T-cell (primary cell): ENCODE data around the gene SLC27A4. TPM values are rescaled to one million over a fixed set of nuclear protein-coding genes. Genes with fewer than 3 reads are reported as not detected.

Experiments used
- ATAC-seq, 4 experiments: fragments of 200-7000 bp in 3 of 4; fragments of 150-1000 bp in 1 of 4; cut with Tn5 transposase; replicated peaks in 1 of 4; 1 replicate in 3 of 4; 2 replicates in 1 of 4; pipeline ENCODE4 v1.10.0; 2021; ENCODE audit warnings: moderate library complexity in 3 of 4, mild to moderate bottlenecking in 2 of 4, moderate number of reproducible peaks in 1 of 4
- CTCF ChIA-PET, 2 donors: fragments of 300-600 bp; sonication (Branson Sonifier 250); formaldehyde crosslinking; loops; one replicate each; lab custom pipeline; 2022; ENCODE audit warnings: antibody characterized with exemption in 2 of 2; lab: Charles Lee
- POLR2A ChIA-PET, 2 donors: fragments of 300-600 bp; sonication (Branson Sonifier 250); formaldehyde crosslinking; loops; one replicate each; lab custom pipeline; 2022; ENCODE audit warnings: antibody characterized with exemption in 2 of 2; lab: Charles Lee
- DNase-seq, 35 experiments: peaks; one replicate each; pipeline versions ENCODE4 v3.0.0 to v3.0.0-alpha.2; 2013 to 2023
- H3K27ac ChIP-seq: one replicate; pipeline ENCODE4 v1.5.1; 2013; ENCODE audit warnings: low read length
- H3K27me3 ChIP-seq, 2 experiments: replicated peaks in 1 of 2; 1 replicate in 1 of 2; 2 replicates in 1 of 2; pipeline versions ENCODE4 v1.6.1 to v1.7.0; 2013; ENCODE audit warnings: low read length in 1 of 2, mixed read lengths in 1 of 2; ENCODE audit not compliant: control insufficient read depth in 2 of 2, insufficient read depth in 2 of 2; ENCODE audit errors: extremely low read depth in 1 of 2
- H3K36me3 ChIP-seq, 2 donors: 1 replicate in 1 of 2; 2 replicates in 1 of 2; pipeline versions ENCODE4 v1.6.1 to v1.7.0; 2013; ENCODE audit warnings: low read length in 1 of 2; ENCODE audit not compliant: control insufficient read depth in 2 of 2, insufficient read depth in 1 of 2; ENCODE audit errors: extremely low read depth in 1 of 2
- H3K4me1 ChIP-seq, 2 experiments: 1 replicate in 1 of 2; 2 replicates in 1 of 2; pipeline versions ENCODE4 v1.6.1 to v1.7.0; 2013; ENCODE audit warnings: low read length in 2 of 2, mixed read lengths in 1 of 2; ENCODE audit not compliant: insufficient read depth in 2 of 2, control insufficient read depth in 1 of 2; ENCODE audit errors: extremely low read depth in 1 of 2
- H3K4me3 ChIP-seq, 2 donors: 1 replicate in 1 of 2; 2 replicates in 1 of 2; pipeline versions ENCODE4 v1.5.1 to v1.7.0; 2013; ENCODE audit warnings: mild to moderate bottlenecking in 2 of 2, low read length in 1 of 2, moderate library complexity in 1 of 2; ENCODE audit not compliant: control insufficient read depth in 1 of 2; ENCODE audit errors: extremely low read depth in 1 of 2
- H3K9me3 ChIP-seq: 2 replicates; pipeline ENCODE4 v1.7.0; 2013
- H3K27ac Mint-ChIP-seq, 2 donors: one replicate each; pipeline ENCODE4 v1.8.0; 2020 to 2021; ENCODE audit warnings: mild to moderate bottlenecking in 2 of 2, mixed read lengths in 2 of 2
- H3K27me3 Mint-ChIP-seq, 2 donors: one replicate each; pipeline ENCODE4 v1.8.0; 2021 to 2022; ENCODE audit warnings: mixed read lengths in 2 of 2
- H3K36me3 Mint-ChIP-seq: one replicate; pipeline ENCODE4 v1.8.0; 2021; ENCODE audit warnings: mixed read lengths
- H3K4me1 Mint-ChIP-seq, 3 donors: one replicate each; pipeline ENCODE4 v1.8.0; 2020 to 2022; ENCODE audit warnings: mixed read lengths in 3 of 3, mild to moderate bottlenecking in 1 of 3
- H3K4me3 Mint-ChIP-seq, 3 donors: one replicate each; pipeline ENCODE4 v1.8.0; 2020 to 2022; ENCODE audit warnings: mild to moderate bottlenecking in 3 of 3, mixed read lengths in 3 of 3, moderate library complexity in 3 of 3
- H3K9me3 Mint-ChIP-seq, 3 donors: one replicate each; pipeline ENCODE4 v1.8.0; 2020 to 2022; ENCODE audit warnings: mixed read lengths in 3 of 3
- WGBS: methylation state at CpG from one replicate; pipeline ENCODE4 v1.1.5; 2013; ENCODE audit warnings: missing lambda C conversion rate; ENCODE audit not compliant: insufficient coverage; 5-methylcytosine and 5-hydroxymethylcytosine counted together
- total RNA-seq, 35 experiments: library from RNA in 6 of 35; stranded (reverse) in 6 of 35; fragments of 120-200 nt in 1 of 35; gene quantifications; one replicate each; pipeline versions ENCODE4 v1.2.1 to v1.2.4 and lab custom pipeline; 2013 to 2026

SLC27A4 gene
- total RNA-seq, 5 donors from 2014 or later (not counting 1 experiment from before 2014, with no cell fraction given): 7.3 to 18.4 (median 17.5) TPM

DNA sequence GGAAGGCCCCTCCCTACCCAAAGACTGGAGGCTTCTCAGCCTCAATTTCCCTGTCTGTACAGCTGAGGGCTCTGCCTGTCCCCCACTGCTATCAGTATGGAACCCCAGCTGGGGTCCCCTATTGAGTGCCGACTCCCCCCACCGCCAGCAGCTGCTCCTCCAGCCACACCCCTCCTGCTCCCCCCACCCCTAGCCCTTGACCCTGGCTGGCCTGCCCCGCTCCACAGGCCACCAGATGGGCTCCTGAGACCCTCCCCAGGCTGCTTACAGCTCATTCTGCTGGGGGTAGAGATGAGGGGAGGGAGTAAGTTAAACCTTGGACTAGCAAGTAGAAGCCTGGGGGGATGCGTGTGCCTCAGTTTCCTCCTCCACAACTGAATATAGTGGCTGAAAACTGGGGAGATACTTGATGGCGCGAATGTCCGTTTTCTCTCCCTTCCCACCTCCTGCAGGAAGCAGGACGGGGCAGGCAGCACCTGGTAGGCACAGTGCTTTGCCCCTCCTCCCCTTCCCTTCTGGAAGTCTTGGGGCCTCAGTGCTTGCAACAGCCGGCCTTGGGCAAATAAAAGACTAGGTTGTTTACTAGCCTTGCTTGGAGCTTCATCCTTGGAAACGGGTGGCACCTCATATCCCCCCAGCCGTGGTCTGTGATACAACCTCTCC lies 50.0 kb downstream of the SLC27A4 start:
- no peak for DNase-seq
- ChIA-PET CTCF (no interaction called here), POLR2A (no interaction called here)
- Mint-ChIP-seq H3K4me3 (no peak overlapping the region), H3K36me3 (peaks cover 34% of the 10 kb centered on the region), H3K9me3 (no peaks in the 10 kb centered on the region), H3K27me3 (no peaks in the 10 kb centered on the region), H3K27ac (no peak overlapping the region), H3K4me1 (no peaks in the 10 kb centered on the region)
- 100% methylated on average over 1 of the region's 11 CpGs for WGBS
- Histone ChIP-seq H3K27ac (no peak overlapping the region), H3K4me3 (no peak overlapping the region), H3K9me3 (no peaks in the 10 kb centered on the region), H3K36me3 (peaks cover 19 to 61% of the 10 kb centered on the region in 2 donors), H3K27me3 (peaks cover 0 to under 1% of the 10 kb centered on the region in 2 experiments), H3K4me1 (no peaks in the 10 kb centered on the region)
- no peak for ATAC-seq

DNA sequence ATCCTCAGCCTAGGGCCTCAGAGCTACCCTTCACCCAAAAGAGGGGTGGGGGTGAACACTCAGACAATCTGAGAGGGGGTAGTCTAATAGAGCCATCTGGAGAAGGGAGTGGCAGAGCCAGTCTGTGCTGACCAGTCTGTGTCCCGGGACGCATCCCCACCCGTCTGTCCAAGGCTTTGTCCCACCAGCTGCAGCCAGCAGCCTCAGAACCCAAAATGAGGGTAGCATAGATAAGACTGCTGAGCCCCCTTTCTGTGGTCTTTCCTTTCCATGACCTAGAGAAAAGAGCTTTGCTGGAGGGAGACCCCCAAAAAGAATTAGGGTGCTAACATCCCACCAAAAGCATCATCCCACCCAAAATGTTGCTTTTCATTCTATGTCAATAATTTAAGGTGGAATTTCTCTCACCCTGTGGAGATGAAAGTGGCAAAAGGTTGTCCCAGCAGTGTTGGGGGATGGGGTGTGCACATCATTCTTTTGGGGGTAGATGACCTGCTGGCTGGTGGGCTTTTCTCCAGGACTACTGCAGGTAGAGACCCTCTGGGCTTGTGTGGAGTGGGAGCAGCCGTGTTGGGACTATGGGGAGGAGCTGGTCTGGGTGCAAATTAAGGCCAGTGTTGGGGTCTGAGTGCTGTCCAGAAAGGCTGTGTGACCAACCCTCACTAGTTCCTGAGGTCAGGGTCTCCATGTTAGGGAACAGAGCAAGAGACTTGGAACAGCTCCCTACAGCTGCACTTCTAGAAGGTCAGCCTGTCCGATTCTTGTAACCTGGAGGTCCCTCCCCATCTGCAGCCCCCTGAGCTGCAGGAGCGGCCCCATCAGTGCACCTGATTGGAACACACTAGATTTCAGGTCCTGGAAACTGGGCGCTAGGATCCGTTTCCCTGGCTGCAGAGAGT lies 50.7 kb downstream of the SLC27A4 start:
- Mint-ChIP-seq H3K4me1 (no peaks in the 10 kb centered on the region), H3K27ac (no peak overlapping the region), H3K4me3 (no peak overlapping the region), H3K27me3 (no peaks in the 10 kb centered on the region), H3K9me3 (no peaks in the 10 kb centered on the region), H3K36me3 (peaks cover 31% of the 10 kb centered on the region)
- ChIA-PET CTCF (no interaction called here), POLR2A (no interaction called here)
- 100% methylated on average over 4 of the region's 8 CpGs for WGBS
- no peak for ATAC-seq
- Histone ChIP-seq H3K36me3 (peaks cover 19 to 57% of the 10 kb centered on the region in 2 donors), H3K9me3 (no peaks in the 10 kb centered on the region), H3K27ac (no peak overlapping the region), H3K4me3 (no peak overlapping the region), H3K4me1 (no peaks in the 10 kb centered on the region), H3K27me3 (peaks cover 0 to 6% of the 10 kb centered on the region in 2 experiments)
- no peak for DNase-seq

DNA sequence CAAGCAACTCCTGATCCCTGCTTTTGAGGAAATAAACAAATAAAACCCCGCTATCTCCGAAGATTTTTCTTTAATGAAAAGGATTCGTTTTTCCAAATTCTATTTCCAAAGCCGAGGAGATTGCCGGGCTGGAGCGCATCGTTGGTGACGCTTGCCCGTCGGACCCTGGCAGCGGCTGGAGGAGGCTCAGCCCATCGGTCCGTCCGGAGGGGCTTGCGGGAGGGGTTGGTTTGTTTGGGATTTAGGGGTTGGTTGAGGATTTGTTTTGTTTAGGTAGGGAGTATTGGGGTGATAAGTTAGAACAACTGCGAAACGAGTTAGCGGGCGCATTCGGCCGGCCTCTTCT lies 51.6 kb downstream of the SLC27A4 start:
- Histone ChIP-seq H3K9me3 (no peaks in the 10 kb centered on the region), H3K4me1 (no peaks in the 10 kb centered on the region), H3K36me3 (peaks cover 19 to 52% of the 10 kb centered on the region in 2 donors), H3K27ac (no peak overlapping the region), H3K4me3 (no peak overlapping the region), H3K27me3 (peaks cover 0 to 6% of the 10 kb centered on the region in 2 experiments)
- H3K4me1 Mint-ChIP-seq: peaks cover 2 to 3% (median 2%) of the 10 kb centered on the region in 3 donors
- DNase-seq (no peak), ATAC-seq (no peak)
- H3K27me3 Mint-ChIP-seq: no peaks in the 10 kb centered on the region
- H3K4me3 Mint-ChIP-seq: no peak overlapping the region
- ChIA-PET CTCF (no interaction called here), POLR2A (no interaction called here)
- no peaks in the 10 kb centered on the region for H3K9me3 Mint-ChIP-seq
- H3K36me3 Mint-ChIP-seq: peaks cover 30% of the 10 kb centered on the region
- WGBS: 97% methylated on average over 16 of the region's 21 CpGs
- no peak overlapping the region for H3K27ac Mint-ChIP-seq

DNA sequence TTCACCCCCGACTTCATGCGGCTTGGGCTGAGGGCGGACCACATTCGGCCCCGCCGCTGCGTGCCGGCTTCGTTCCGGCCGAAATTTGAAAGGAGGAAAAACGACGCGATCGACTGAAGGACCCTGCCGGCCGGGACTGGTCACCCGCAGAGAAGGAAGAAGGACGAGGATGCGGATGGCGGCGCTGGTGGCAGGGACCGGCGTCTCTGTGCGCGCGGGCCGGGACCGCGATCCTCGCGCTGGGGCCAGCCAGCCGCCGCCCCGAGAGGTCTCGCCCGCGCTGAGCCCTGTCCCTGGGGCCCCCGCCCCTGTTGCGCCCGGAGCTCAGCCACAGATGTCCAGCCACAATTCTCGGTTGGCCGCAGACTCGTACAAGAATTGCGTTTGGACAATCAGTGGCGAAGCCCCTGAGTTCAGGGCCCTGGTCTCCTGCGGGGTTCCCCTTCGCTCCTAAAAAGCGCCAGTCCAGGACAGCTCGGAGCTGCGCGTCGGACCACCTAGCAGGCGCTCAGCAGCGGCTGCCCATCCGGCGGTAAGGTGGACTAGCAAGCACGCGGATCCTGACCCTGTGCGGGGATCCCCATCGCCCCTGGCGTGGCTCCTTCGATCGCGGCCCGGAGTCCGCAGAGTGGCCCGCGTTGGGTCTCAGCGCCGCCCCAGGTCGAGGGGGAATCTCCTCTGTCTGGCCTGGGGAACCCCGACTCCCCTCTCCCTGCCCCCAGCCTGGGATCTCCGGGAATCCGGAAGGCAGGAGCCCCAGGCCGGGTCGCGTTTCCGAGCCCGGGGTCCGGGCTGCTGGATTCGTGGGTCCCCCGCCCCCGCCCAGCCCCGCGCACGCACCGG lies 52.2 kb downstream of the SLC27A4 start:
- peaks cover 15 to 46% of the 10 kb centered on the region in 2 donors for H3K36me3 ChIP-seq
- H3K4me1 Mint-ChIP-seq: peaks cover 4 to 9% (median 4%) of the 10 kb centered on the region in 3 donors
- no peaks in the 10 kb centered on the region for H3K9me3 ChIP-seq
- no peak overlapping the region for H3K4me3 Mint-ChIP-seq
- no peak overlapping the region for H3K4me3 ChIP-seq
- H3K36me3 Mint-ChIP-seq: peaks cover 28% of the 10 kb centered on the region
- ChIA-PET CTCF (no interaction called here), POLR2A (no interaction called here)
- WGBS: 95% methylated on average over 88 of the region's 88 CpGs
- H3K9me3 Mint-ChIP-seq: no peaks in the 10 kb centered on the region
- ATAC-seq (no peak), DNase-seq (no peak)
- H3K27me3 ChIP-seq: peaks cover 0 to 6% of the 10 kb centered on the region in 2 experiments
- no peak overlapping the region for H3K27ac ChIP-seq
- no peaks in the 10 kb centered on the region for H3K4me1 ChIP-seq
- no peaks in the 10 kb centered on the region for H3K27me3 Mint-ChIP-seq
- H3K27ac Mint-ChIP-seq: no peak overlapping the region

DNA sequence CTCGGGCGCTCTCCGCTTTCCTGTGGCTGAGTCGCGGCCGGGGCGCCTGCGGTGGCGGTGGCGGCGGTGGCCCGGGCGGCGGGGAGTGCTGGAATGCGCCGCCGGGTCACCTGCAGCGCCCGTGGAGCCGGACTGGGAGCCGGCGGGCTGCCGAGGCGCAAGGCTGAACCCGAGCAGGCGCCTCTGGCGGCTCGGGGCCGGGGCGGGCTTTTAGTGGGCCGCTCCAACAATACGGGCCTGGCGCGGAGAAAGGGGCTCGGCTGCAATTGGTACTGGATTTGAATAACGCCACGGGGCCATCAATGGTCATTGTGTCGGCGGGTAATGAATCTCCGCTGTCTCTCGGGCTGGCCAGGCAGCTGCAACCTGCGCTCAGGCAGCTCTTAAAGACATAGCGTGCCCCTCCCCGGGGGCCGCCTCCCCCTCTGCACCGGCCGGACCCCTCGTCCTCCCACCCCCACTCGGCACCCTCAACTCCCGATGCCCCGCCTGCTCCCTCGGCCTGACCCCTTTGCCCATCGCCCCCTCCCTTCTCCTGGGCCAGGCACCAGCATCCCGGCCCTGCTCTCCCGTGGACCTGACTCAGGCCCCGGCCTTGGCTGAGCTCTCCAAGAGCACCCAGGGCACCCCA lies 52.9 kb downstream of the SLC27A4 start:
- ATAC-seq (no peak), DNase-seq (no peak)
- H3K27ac Mint-ChIP-seq: no peak overlapping the region
- WGBS: 95% methylated on average over 51 of the region's 56 CpGs
- H3K4me1 Mint-ChIP-seq: peaks cover 4 to 10% (median 4%) of the 10 kb centered on the region in 3 donors
- Histone ChIP-seq H3K36me3 (peaks cover 9 to 38% of the 10 kb centered on the region in 2 donors), H3K9me3 (no peaks in the 10 kb centered on the region), H3K27me3 (peaks cover 2 to 6% of the 10 kb centered on the region in 2 experiments), H3K27ac (no peak overlapping the region), H3K4me1 (no peaks in the 10 kb centered on the region), H3K4me3 (no peak overlapping the region)
- peaks cover 22% of the 10 kb centered on the region for H3K36me3 Mint-ChIP-seq
- H3K27me3 Mint-ChIP-seq: no peaks in the 10 kb centered on the region
- no peak overlapping the region for H3K4me3 Mint-ChIP-seq
- ChIA-PET POLR2A (no interaction called here), CTCF (no interaction called here)
- H3K9me3 Mint-ChIP-seq: no peaks in the 10 kb centered on the region

DNA sequence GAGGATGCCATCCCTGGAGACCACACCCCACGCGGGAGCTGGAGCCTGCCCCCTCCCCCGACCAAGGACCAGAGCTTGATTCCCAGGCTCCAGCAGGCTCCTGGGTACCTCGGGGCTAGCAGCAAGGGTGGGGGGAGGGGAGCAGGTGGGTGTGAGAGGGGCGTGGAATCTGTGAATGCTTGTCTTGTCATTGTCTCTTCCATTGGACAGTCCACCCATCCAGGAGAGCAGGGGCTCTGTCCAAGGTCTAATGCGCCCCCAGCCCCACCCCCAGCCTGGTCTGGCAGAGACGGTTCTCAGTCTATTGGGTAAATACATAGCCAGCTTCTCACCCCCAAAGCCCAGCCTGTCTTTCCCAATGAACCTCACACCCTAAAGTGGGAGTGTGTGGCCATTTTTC lies 53.6 kb downstream of the SLC27A4 start:
- Mint-ChIP-seq H3K36me3 (peaks cover 21% of the 10 kb centered on the region), H3K4me1 (peaks cover 4 to 10% (median 4%) of the 10 kb centered on the region in 3 donors), H3K9me3 (no peaks in the 10 kb centered on the region), H3K4me3 (no peak overlapping the region), H3K27me3 (no peaks in the 10 kb centered on the region), H3K27ac (no peak overlapping the region)
- H3K27me3 ChIP-seq: peaks cover 2 to 6% of the 10 kb centered on the region in 2 experiments
- POLR2A ChIA-PET: no interaction called here
- 94% methylated on average over 3 of the region's 7 CpGs for WGBS
- H3K4me3 ChIP-seq: no peak overlapping the region
- DNase-seq (no peak), ATAC-seq (no peak)
- CTCF ChIA-PET: no interaction called here
- no peaks in the 10 kb centered on the region for H3K9me3 ChIP-seq
- H3K27ac ChIP-seq: no peak overlapping the region
- H3K36me3 ChIP-seq: peaks cover 6 to 31% of the 10 kb centered on the region in 2 donors
- no peaks in the 10 kb centered on the region for H3K4me1 ChIP-seq
